Body of pancreas (tissue), 4 donors: Measurements from ENCODE around the gene SLC26A6. TPM values are rescaled to one million over a fixed set of nuclear protein-coding genes. Genes with fewer than 3 reads are reported as not detected.

Source experiments
- ATAC-seq: fragments of 150-250 bp; one replicate; pipeline ENCODE4 v1.9.1; 2016
- DNase-seq, 4 donors: peaks; one replicate each; pipeline ENCODE4 v3.0.0-alpha.2; 2019
- H3K27ac ChIP-seq, 4 donors: fragments of 200-600 bp; sonication (generic); 1 replicate in 3 of 4; 2 replicates in 1 of 4; pipeline versions ENCODE4 v1.5.1 to v1.6.1; 2016 to 2019; ENCODE audit warnings: mild to moderate bottlenecking in 1 of 4, mixed read lengths in 1 of 4, moderate library complexity in 1 of 4
- H3K27me3 ChIP-seq, 2 donors: fragments of 200-600 bp; sonication (generic); one replicate each; pipeline ENCODE4 v1.6.0; 2016; ENCODE audit warnings: mild to moderate bottlenecking in 1 of 2
- H3K36me3 ChIP-seq, 2 donors: fragments of 200-600 bp; sonication (generic); replicated peaks in 1 of 2; 2 replicates each; pipeline ENCODE4 v1.5.1; 2016; ENCODE audit warnings: low read depth in 2 of 2; ENCODE audit not compliant: insufficient read depth in 1 of 2
- H3K4me1 ChIP-seq: fragments of 200-600 bp; sonication (generic); one replicate; pipeline ENCODE4 v1.6.0; 2016
- H3K4me3 ChIP-seq, 2 donors: fragments of 200-600 bp; sonication (generic); 1 replicate in 1 of 2; 2 replicates in 1 of 2; pipeline ENCODE4 v1.5.1; 2016 to 2019
- H3K9me3 ChIP-seq, 3 donors: fragments of 200-600 bp; sonication (generic); 1 replicate in 2 of 3; 2 replicates in 1 of 3; pipeline ENCODE4 v1.5.1; 2016
- POLR2A ChIP-seq, 3 donors: fragments of 450-650 bp; IDR thresholded peaks; one replicate each; pipeline ENCODE4 v1.6.1; 2016; ENCODE audit warnings: antibody characterized with exemption in 3 of 3, mild to moderate bottlenecking in 2 of 3
- WGBS, 2 donors: methylation state at CpG; one replicate each; pipeline ENCODE4 v1.1.5; 2017; 5-methylcytosine and 5-hydroxymethylcytosine counted together
- intact Hi-C: fragments of 100-400 bp; cut with DNase I; formaldehyde crosslinking; loops from one replicate; pipeline ENCODE4 v1.15.1; 2023
- total RNA-seq, 2 donors: library from RNA; depleted of rRNA; stranded (reverse); fragments of >200 nt; gene quantifications; one replicate each; pipeline ENCODE4 v1.1.0, GENCODE V29; 2016
- TF ChIP-seq, protein P1 (sequence below), 7 experiments: fragments of 450-650 bp in 4 of 7; fragments of 200-600 bp in 3 of 7; sonication (generic) in 3 of 7; IDR thresholded peaks; one replicate each; pipeline ENCODE4 v1.5.1; 2016 to 2019; ENCODE audit warnings: antibody characterized with exemption in 7 of 7

Gene SLC26A6
- total RNA-seq, 2 donors from 2014 or later = 17.8 to 35.0 TPM

DNA sequence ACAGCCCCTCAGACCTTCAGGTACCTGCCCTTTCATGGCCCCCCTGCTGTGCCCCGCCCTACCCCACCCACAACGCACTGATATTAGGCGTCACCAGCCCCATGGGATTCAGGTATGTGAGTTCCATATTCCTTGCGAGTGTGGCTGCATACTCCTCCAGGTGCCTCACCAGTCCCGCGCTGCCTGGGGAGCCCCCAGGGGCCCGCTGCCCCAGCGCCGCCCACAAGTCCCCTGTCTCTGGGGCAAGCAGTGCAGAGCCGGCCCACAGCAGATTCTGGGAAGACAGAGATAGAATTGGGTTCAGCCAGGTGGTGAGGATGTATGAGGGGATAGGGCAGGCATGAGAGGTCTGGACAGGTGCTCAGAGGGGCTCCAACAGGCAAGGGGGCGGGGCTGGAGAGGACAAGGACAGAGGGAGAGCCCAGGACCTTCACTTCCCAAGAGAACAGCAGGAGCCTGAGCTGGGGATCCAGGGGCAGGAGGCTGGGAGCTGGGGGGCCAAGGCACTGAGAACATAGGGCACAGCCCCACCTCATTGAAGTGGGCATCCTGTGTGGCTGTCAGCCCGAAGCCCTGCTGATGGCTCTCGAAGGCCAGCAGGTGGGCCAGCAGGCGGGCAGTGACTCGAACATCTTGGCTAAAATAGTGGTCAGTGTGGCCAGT is 13.1 kb upstream of the SLC26A6 start:
- ATAC-seq = no peak
- no peaks in the 10 kb centered on the region for H3K4me1 ChIP-seq
- H3K9me3 ChIP-seq = no peaks in the 10 kb centered on the region
- no peak overlapping the region for H3K27ac ChIP-seq
- 86 to 89% methylated on average over 8 to 15 of the region's 15 CpGs for WGBS, 2 donors
- intact Hi-C loops = no loop called here
- H3K36me3 ChIP-seq = no peaks in the 10 kb centered on the region
- no peak overlapping the region for H3K4me3 ChIP-seq
- no peak for DNase-seq
- H3K27me3 ChIP-seq = no peaks in the 10 kb centered on the region
- no peak for TF ChIP-seq POLR2A (IDR thresholded peaks at IDR 0.05)
- TF ChIP-seq, protein P1, sequence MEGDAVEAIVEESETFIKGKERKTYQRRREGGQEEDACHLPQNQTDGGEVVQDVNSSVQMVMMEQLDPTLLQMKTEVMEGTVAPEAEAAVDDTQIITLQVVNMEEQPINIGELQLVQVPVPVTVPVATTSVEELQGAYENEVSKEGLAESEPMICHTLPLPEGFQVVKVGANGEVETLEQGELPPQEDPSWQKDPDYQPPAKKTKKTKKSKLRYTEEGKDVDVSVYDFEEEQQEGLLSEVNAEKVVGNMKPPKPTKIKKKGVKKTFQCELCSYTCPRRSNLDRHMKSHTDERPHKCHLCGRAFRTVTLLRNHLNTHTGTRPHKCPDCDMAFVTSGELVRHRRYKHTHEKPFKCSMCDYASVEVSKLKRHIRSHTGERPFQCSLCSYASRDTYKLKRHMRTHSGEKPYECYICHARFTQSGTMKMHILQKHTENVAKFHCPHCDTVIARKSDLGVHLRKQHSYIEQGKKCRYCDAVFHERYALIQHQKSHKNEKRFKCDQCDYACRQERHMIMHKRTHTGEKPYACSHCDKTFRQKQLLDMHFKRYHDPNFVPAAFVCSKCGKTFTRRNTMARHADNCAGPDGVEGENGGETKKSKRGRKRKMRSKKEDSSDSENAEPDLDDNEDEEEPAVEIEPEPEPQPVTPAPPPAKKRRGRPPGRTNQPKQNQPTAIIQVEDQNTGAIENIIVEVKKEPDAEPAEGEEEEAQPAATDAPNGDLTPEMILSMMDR (IDR thresholded peaks at IDR 0.05) = no peak

DNA sequence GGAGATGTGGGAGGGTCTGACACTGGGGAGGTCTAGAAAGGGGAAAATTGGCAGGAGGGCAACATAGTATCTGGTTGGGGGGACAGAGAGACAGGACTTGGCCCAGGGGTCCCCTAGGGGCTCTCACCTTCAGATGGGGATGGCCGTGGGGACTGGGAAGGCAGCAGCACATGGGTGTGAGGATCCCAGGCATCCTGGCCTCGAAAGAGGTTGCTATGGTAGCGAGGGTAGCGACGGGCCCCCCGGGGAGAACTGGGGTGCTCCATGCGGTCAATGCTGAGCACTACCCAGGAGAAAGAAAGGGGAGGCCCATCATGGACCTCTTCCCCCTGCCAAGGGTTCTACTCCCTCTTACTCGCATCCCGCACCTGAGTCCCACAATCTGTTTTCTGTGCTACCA is 12.5 kb upstream of the SLC26A6 start:
- WGBS, 2 donors = 83 to 88% methylated on average over 9 of the region's 9 CpGs
- no peak for ATAC-seq

DNA sequence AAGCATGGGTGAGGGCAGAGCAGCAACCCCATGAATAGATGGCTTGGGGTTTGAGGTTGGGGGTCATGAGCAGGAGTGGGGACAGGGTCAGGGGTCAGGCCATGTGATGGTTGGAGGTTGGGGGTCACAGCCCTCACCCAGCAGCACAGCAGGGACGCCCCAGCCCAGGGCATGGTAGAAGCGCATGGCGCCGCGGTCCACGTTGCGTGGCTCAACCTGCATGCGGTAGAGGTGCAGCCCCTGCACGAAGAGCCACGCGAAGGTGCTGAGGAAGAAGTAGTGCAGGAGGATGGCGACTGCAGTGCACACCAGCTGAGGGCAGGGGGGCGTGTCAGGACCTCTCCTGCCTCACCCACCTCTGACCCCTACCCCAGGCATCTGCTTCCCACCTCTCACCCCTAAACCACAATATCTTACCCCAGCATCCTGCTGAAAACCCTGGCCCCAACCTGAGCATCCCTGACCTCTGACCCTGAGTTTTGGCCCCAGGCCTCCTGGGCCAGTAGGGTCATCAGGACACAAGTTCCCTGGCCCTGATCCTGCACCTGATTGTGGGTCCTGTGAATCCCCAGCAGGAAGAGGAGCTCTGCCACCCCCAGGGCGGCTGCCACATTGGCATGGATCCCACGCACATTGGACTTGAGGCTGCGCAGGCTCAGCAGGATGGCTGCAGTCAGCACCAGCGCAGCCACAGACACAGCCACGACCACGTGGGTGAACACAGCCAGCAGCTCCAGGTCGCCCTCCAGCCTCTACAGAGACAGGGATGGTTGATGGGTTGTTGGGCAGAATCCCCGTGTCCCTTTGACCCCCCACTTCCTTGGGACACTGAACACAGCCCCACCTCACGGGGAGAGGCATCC is 9.9 kb upstream of the SLC26A6 start:
- 87 to 88% methylated on average over 14 to 22 of the region's 22 CpGs for WGBS, 2 donors
- DNase-seq (no peak), ATAC-seq (no peak)
- Histone ChIP-seq H3K9me3 (no peaks in the 10 kb centered on the region), H3K4me1 (no peaks in the 10 kb centered on the region), H3K36me3 (no peaks in the 10 kb centered on the region), H3K4me3 (no peak overlapping the region), H3K27ac (no peak overlapping the region), H3K27me3 (no peaks in the 10 kb centered on the region)
- intact Hi-C loops = no loop called here
- TF ChIP-seq POLR2A (IDR thresholded peaks at IDR 0.05) = no peak
- TF ChIP-seq, protein P1 (IDR thresholded peaks at IDR 0.05) = no peak

More for the DNA sequence above, 12.5 kb upstream of the SLC26A6 start:
- no peak for DNase-seq
- Histone ChIP-seq H3K4me1 (no peaks in the 10 kb centered on the region), H3K9me3 (no peaks in the 10 kb centered on the region), H3K27me3 (no peaks in the 10 kb centered on the region), H3K27ac (no peak overlapping the region), H3K36me3 (no peaks in the 10 kb centered on the region), H3K4me3 (no peak overlapping the region)
- TF ChIP-seq POLR2A (IDR thresholded peaks at IDR 0.05) = no peak
- TF ChIP-seq, protein P1 (IDR thresholded peaks at IDR 0.05) = no peak
- intact Hi-C loops = no loop called here

DNA sequence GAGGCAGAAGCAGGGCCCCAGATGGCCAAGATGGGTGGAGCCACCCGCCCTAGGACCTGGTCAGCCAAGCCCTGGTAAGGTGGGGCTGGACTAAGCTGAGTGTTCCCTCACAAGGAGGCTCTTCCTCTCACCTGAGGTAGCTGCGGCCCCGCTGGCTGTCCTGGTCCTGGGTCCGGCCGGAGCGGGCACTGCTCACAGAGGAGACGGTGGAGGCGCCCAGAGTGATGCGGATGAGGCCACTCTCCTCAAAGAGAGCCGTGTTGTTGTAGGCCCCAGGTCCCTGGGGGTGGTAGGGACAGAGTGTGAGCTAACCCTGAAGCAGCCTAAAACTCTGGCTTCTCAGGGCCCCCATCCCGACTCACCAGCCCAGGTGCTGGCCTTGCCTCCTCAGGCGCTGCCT is 7.3 kb upstream of the SLC26A6 start:
- intact Hi-C loops = no loop called here
- 82 to 89% methylated on average over 11 to 12 of the region's 12 CpGs for WGBS, 2 donors

More for the DNA sequence above, 7.3 kb upstream of the SLC26A6 start:
- no peak for TF ChIP-seq POLR2A (IDR thresholded peaks at IDR 0.05)
- TF ChIP-seq, protein P1 (IDR thresholded peaks at IDR 0.05) = no peak
- Histone ChIP-seq H3K27me3 (no peaks in the 10 kb centered on the region), H3K4me3 (no peak overlapping the region), H3K4me1 (no peaks in the 10 kb centered on the region), H3K36me3 (no peaks in the 10 kb centered on the region), H3K27ac (no peak overlapping the region), H3K9me3 (no peaks in the 10 kb centered on the region)
- ATAC-seq = no peak
- DNase-seq = no peak
